Measurements from ENCODE around the gene RBM42. TPM values are rescaled to one million over a fixed set of nuclear protein-coding genes. Genes with fewer than 3 reads are reported as not detected.

Gene RBM42
- total and polyA plus RNA-seq, 2 of the 13 experiments (the other 11 are each of a cell fraction or from before 2014, with no cell fraction given) = 27.2 to 55.3 TPM

DNA sequence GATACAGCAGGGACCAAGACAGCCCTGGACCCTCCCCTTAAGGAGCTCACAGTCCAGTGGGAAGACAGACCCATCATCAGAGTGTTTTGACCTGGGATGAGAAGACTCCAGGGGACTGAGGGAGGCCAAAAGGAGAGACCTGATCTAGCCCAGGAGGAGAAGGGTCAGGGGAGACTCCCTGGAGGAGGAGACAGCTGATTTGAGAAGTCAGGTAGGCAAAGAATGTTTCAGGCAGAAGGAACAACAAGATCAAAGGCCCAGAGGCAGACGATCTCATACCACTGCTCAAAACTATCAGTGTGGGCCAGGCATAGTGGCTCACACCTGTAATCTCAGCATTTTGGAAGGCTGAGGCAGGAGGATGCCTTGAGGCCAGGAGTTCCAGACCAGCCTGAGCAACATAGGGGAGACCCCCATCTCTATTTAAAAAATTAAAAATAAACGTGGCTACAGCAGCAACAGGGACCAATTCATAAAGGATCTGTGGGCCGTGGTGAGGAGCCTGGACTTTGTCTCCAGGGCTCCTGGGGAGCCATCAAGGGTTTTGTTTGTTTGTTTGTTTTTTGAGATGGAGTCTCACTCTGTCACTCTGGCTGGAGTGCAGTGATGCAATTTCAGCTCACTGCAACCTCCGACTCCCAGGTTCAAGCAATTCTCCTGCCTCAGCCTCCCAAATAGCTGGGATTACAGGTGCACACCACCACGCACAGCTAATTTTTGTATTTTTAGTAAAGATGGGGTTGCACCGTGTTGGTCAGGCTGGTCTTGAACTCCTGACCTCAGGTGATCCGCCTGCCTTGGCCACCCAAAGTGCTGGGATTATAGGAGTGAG, 17.1 kb downstream of the RBM42 start (continued):
- TF ChIP-seq ZNF383 (CRISPR knock-in tag; IDR thresholded peaks at IDR 0.05; ENCODE audit: borderline replicate concordance) (no peak), RARG (CRISPR knock-in tag; IDR thresholded peaks at IDR 0.05; ENCODE audit: low read depth) (no peak), NR2F6 (IDR thresholded peaks at IDR 0.05) (no peak), NR2F6 (CRISPR knock-in tag; IDR thresholded peaks at IDR 0.05) (no peak), ZNF547 (CRISPR knock-in tag; IDR thresholded peaks at IDR 0.05) (no peak), ARID3A (IDR thresholded peaks at IDR 0.05; ENCODE audit: low read depth, low read length) (no peak), EP300 (IDR thresholded peaks at IDR 0.05; ENCODE audit: low read depth in 2 of 2, low read length in 2 of 2) (no peak), EP300 (CRISPR knock-in tag; IDR thresholded peaks at IDR 0.05; ENCODE audit: borderline replicate concordance) (no peak), ZNF333 (CRISPR knock-in tag; IDR thresholded peaks at IDR 0.05; ENCODE audit: borderline replicate concordance) (no peak), AKNA (CRISPR knock-in tag; IDR thresholded peaks at IDR 0.05; ENCODE audit: borderline replicate concordance) (no peak), GRHL1 (CRISPR knock-in tag; conservative IDR thresholded peaks at IDR 0.05) (no peak), ZNF275 (CRISPR knock-in tag; IDR thresholded peaks at IDR 0.05; ENCODE audit: borderline replicate concordance) (no peak), ZKSCAN1 (IDR thresholded peaks at IDR 0.05; ENCODE audit: low read length) (no peak), SALL2 (CRISPR knock-in tag; IDR thresholded peaks at IDR 0.05) (no peak)
- TF ChIP-seq, protein P1, sequence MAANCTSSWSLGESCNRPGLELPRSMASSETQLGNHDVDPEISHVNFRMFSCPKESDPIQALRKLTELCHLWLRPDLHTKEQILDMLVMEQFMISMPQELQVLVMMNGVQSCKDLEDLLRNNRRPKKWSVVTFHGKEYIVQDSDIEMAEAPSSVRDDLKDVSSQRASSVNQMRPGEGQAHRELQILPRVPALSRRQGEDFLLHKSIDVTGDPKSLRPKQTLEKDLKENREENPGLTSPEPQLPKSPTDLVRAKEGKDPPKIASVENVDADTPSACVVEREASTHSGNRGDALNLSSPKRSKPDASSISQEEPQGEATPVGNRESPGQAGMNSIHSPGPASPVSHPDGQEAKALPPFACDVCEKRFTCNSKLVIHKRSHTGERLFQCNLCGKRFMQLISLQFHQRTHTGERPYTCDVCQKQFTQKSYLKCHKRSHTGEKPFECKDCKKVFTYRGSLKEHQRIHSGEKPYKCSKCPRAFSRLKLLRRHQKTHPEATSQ (CRISPR knock-in tag; IDR thresholded peaks at IDR 0.05; ENCODE audit: borderline replicate concordance) = no peak
- TF ChIP-seq, protein P2, sequence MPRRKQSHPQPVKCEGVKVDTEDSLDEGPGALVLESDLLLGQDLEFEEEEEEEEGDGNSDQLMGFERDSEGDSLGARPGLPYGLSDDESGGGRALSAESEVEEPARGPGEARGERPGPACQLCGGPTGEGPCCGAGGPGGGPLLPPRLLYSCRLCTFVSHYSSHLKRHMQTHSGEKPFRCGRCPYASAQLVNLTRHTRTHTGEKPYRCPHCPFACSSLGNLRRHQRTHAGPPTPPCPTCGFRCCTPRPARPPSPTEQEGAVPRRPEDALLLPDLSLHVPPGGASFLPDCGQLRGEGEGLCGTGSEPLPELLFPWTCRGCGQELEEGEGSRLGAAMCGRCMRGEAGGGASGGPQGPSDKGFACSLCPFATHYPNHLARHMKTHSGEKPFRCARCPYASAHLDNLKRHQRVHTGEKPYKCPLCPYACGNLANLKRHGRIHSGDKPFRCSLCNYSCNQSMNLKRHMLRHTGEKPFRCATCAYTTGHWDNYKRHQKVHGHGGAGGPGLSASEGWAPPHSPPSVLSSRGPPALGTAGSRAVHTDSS (CRISPR knock-in tag; conservative IDR thresholded peaks at IDR 0.05) = no peak
